Measurements from ENCODE around the gene CST5.
"Not testable (repeated sequence)": the region's sequence is repeated elsewhere in the genome, so short reads cannot be mapped to it uniquely, and the experiment has no call there.

The CST5 gene, protein sequence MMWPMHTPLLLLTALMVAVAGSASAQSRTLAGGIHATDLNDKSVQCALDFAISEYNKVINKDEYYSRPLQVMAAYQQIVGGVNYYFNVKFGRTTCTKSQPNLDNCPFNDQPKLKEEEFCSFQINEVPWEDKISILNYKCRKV

GRCh38 chr20:23879328-23879798, at the start of gene CST5:
Gene CST5 (minus strand): TSS chr20:23879748. CDS start chr20:23879676, 72 bp downstream.
- in situ Hi-C loops (cut with MboI; ENCODE audit: low sequenced_read_pairs), result no loop called here

DNA sequence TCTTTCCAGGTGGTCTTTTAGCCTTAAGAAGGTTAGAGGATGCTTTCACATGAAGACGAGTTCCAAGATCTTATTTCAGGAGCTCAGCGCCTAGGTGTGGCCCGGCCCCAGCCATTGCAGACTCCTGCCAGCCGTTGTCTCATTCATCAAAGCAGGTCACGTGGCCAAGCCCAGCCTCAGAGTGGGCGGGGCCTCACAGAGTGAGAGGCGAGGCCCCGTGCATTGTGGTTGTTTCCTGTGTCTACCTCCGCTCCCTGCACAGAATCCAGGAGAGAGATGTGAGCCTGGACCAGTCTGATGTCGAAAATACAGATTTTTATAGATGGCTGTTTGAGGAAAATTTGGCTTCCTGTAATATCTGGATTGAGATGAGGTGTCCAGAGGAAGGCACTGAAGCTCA, 49.2 kb upstream of the CST5 start:
- in situ Hi-C loops (cut with MboI; ENCODE audit: low sequenced_read_pairs), result loop anchor here (25.0 kb wide), 1 partner anchor 1009 kb away; the partner anchor contains the start of gene CST7

GRCh38 chr20:23928353-23928752, 48.8 kb upstream of the CST5 start:
- in situ Hi-C loops (cut with MboI; ENCODE audit: low sequenced_read_pairs), result loop anchor here (25.0 kb wide), 1 partner anchor 1009 kb away; the partner anchor contains the start of gene CST7

GRCh38 chr20:23926944-23927872, 47.7 kb upstream of the CST5 start:
- in situ Hi-C loops (cut with MboI; ENCODE audit: low sequenced_read_pairs), result loop anchor here (25.0 kb wide), 1 partner anchor 1010 kb away; the partner anchor contains the start of gene CST7

- in situ Hi-C loops (cut with MboI; ENCODE audit: low sequenced_read_pairs), result loop anchor here (25.0 kb wide), 1 partner anchor 1011 kb away; the partner anchor contains the start of gene CST7
These were observed 47.0 kb upstream of the CST5 start for GRCh38 chr20:23926526-23926880.

DNA sequence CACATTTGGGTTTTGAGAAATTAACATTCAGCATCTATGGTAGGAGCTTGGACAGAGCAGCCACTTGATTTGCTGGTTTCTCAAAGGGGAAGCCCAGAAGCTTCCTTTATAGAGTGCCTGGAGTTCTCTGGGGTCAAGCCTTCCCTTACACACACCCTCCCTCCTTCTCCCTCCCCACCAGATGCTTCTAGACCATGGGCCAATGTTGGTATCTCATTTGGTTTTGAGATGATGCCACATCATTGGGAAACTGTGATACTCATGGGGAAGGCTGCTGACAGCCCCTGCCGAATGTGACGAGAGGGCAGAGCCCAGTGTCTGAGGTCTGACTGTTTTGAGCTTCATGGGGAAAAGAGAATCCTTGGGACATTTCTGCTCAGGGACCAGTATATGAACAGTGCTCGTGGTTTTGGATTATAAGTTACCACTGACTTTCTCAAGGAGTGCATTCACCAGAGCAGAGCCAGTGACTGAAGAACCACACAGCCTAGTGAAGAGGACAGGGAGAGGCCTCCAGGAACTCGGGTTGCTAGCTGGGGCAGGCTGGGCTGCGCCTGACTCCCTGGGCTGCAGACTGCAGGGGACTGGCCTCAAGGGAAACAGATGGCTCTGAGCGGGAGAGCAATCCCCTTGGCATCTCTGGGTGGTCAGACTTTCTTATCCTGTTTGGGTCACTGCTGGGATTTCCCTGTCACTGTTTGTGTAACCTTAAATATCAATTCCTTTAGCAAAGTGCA, 46.4 kb upstream of the CST5 start:
- in situ Hi-C loops (cut with MboI; ENCODE audit: low sequenced_read_pairs), result loop anchor here (25.0 kb wide), 1 partner anchor 1011 kb away; the partner anchor contains the start of gene CST7

GRCh38 chr20:23924751-23925150, 45.2 kb upstream of the CST5 start:
- in situ Hi-C loops (cut with MboI; ENCODE audit: low sequenced_read_pairs), result loop anchor here (25.0 kb wide), 1 partner anchor 1013 kb away; the partner anchor contains the start of gene CST7

GRCh38 chr20:23923891-23924435, 44.4 kb upstream of the CST5 start:
- in situ Hi-C loops (cut with MboI; ENCODE audit: low sequenced_read_pairs), result no loop called here

GRCh38 chr20:23923311-23923710, 43.8 kb upstream of the CST5 start:
- in situ Hi-C loops (cut with MboI; ENCODE audit: low sequenced_read_pairs), result no loop called here

DNA sequence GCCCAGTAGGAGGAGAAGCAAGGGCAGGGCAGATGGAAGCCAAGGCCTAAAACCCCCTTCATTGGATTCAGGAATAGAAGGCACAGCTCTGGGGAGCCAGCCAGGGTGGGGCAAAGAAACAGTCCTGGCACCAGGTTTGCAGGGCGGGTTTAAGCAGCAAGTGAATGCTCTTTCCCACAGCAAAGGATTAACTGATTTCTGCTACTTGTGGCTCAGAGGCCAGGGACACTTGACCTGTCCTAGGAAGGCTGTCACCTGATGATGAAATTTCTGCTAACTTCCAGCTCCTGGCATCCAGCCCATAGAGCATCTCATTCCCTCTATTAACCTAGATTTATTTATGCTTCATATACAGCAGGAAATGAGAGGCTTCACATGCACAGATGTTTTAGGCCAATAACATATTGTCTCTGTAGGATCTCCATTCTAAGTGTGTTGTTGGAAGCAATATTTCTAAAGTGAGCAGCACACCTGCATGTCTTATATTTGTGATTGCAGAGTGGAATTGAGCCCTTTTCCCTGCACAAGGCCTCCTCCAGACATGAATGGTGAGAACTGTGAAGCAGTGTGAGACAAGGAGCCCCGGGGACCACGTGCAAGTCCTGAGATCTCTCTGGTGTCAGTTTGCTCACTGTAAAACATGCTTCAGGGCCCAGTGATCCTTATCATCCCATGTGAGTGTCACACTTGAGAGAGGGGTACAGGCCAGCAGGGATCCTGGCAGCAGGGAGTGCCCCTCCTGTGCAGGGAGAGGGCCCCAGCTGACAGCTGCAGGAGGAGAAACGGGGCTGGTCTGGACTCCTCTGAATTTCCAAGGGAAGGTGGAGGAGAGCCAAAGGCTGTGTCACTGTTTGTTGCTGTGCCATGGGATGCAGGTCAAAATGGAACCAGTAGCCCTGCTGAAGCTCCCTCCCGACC, 41.1 kb upstream of the CST5 start:
- in situ Hi-C loops (cut with MboI; ENCODE audit: low sequenced_read_pairs), result no loop called here

GRCh38 chr20:23918896-23919295, 39.3 kb upstream of the CST5 start:
- in situ Hi-C loops (cut with MboI; ENCODE audit: low sequenced_read_pairs), result no loop called here

DNA sequence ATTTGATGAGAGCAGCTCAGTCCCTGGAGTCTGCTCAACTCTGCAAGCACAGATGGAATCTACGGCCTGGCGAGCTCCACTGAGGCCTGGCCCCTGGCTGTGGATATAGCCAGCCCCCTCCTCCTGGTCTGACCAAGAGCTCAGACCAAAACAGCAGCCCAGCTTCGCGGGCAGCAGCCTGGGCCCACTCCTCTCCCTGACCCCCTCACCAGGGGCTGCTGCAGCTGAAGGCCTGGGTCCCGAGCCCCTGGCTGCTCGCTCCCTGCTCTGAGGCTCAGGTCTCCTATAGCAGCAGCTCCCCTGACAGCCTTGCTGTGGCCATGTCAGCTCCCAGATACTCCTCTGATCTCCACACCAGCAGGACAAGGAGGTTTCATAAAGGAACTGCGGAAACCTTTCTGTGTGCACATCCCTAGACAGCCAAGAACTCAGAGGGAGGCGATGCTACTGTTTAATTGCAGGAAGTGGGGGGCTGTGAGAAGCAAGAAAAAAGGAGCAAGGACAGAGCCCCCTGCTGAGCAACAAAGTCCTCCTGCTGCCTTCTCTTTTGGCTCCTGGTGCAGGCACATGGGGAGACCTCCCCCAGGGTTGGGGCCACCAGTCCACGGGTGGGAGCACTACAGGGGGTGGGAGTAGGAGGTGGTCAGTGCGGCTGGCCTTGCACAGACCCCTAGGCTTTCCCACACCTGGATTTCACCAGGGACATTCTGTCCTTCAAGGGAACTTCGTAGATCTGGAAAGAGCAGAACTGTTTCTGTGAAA, 38.7 kb upstream of the CST5 start:
- in situ Hi-C loops (cut with MboI; ENCODE audit: low sequenced_read_pairs), result no loop called here

GRCh38 chr20:23917024-23917725, 37.6 kb upstream of the CST5 start:
- in situ Hi-C loops (cut with MboI; ENCODE audit: low sequenced_read_pairs), result no loop called here

DNA sequence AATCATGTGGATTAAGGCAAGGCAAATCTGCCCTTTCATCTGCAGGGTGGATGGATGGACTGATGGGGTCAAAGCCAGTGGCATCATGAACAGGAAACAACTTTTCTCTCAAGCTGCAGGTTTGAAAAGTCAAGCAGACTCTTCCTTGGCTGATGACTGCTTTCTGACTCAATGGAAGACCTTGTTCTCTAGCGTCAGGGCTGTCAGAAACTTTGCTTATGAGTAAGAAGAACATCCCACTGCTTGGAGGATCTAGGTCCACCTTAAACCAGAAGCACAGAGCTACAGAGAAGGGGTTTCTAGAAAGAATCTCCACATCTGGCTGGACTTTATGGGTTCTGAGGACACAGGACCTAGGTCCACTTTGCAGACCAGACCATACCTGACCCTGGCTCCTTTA, 36.3 kb upstream of the CST5 start:
- in situ Hi-C loops (cut with MboI; ENCODE audit: low sequenced_read_pairs), result no loop called here

- in situ Hi-C loops (cut with MboI; ENCODE audit: low sequenced_read_pairs), result not testable (repeated sequence)
These were observed 34.9 kb upstream of the CST5 start for GRCh38 chr20:23914469-23914868.

DNA sequence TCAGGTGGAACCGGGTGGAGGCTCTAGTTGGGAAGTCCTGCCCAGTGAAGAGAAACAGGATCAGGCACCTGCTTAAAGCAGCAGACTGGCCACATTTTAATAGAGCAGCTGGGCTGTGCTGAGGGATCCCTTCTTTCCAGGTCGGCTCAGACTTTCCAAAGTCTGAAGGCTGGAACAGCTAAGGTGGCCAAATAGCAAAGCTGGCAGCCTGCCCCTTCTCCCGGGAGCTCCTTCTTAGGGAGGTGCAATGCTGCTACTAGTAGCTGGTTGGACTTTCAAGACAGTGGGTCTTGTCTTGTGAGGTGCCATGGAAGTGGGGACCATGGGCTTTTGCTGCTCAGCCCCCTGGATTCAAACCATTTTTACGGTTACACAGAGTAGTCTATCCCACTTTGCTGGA, 30.7 kb upstream of the CST5 start:
- in situ Hi-C loops (cut with MboI; ENCODE audit: low sequenced_read_pairs), result no loop called here

GRCh38 chr20:23909390-23909789, 29.8 kb upstream of the CST5 start:
- in situ Hi-C loops (cut with MboI; ENCODE audit: low sequenced_read_pairs), result no loop called here

DNA sequence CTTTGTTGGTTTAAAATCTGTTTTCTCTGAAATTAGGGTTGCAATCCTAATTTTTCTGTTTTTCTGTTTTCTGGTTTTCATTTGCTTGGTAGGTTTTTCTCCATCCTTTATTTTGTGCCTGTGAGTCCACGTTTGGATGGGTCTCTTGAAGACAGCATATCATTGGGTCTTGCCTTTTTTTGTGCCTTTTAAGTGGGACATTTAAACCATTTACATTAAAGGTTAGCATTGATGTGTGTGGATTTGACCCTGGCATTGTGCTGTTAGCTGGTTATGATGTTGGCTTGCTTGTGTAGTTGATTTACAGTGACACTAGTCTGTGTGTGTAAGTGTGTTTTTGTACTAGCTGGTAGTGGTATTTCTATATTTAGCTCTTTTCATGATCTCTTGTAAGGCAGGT, 28.0 kb upstream of the CST5 start:
- in situ Hi-C loops (cut with MboI; ENCODE audit: low sequenced_read_pairs), result no loop called here
